HL-60 (cell line): ENCODE data around the gene ADAMTS2.

Experiments
- CTCF ChIP-seq: IDR thresholded peaks from one replicate; pipeline ENCODE4 v1.5.1; 2011; ENCODE audit warnings: low read length, control low read depth, inconsistent platforms; ENCODE audit not compliant: insufficient read depth
- GABPA ChIP-seq: IDR thresholded peaks from 2 replicates; pipeline ENCODE4 v1.6.1; 2012; ENCODE audit warnings: low read depth
- POLR2AphosphoS5 ChIP-seq: IDR thresholded peaks from 2 replicates; pipeline ENCODE4 v1.6.1; 2012; ENCODE audit warnings: low read depth
- REST ChIP-seq: IDR thresholded peaks from 2 replicates; pipeline ENCODE4 v1.6.1; 2012; ENCODE audit warnings: low read depth; ENCODE audit not compliant: insufficient replicate concordance
- SPI1 ChIP-seq: IDR thresholded peaks from 2 replicates; pipeline ENCODE4 v1.6.1; 2012; ENCODE audit warnings: low read depth, mild to moderate bottlenecking, borderline replicate concordance

- no peak for TF ChIP-seq POLR2AphosphoS5
- TF ChIP-seq CTCF: no peak
- no peak for TF ChIP-seq REST
- no peak for TF ChIP-seq GABPA
- TF ChIP-seq SPI1: no peak
Measured at GRCh38 chr5:179369530-179369884, 24.2 kb upstream of the ADAMTS2 start.
